Right renal pelvis (tissue), 4 donors: ENCODE data around the gene ERFL. TPM values are rescaled to one million over a fixed set of nuclear protein-coding genes. Genes with fewer than 3 reads are reported as not detected.
"Not testable (repeated sequence)": the region's sequence is repeated elsewhere in the genome, so short reads cannot be mapped to it uniquely, and the experiment has no call there.

Experiments used
- DNase-seq, 4 donors: peaks; one replicate each; pipeline ENCODE4 v3.0.0-alpha.2; 2013; ENCODE audit warnings: low read depth in 4 of 4, low spot score in 3 of 4, missing footprints in 1 of 4
- polyA plus RNA-seq, 4 donors: library from polyadenylated mRNA; unstranded; fragments of 120-200 nt; gene quantifications; one replicate each; pipeline ENCODE4 v1.2.1, GENCODE V29; 2013; ENCODE audit not compliant: insufficient read length in 4 of 4

ERFL gene
- polyA plus RNA-seq, 4 donors: 0.08 to 0.12 (median 0.12) TPM; not detected in 1

DNA sequence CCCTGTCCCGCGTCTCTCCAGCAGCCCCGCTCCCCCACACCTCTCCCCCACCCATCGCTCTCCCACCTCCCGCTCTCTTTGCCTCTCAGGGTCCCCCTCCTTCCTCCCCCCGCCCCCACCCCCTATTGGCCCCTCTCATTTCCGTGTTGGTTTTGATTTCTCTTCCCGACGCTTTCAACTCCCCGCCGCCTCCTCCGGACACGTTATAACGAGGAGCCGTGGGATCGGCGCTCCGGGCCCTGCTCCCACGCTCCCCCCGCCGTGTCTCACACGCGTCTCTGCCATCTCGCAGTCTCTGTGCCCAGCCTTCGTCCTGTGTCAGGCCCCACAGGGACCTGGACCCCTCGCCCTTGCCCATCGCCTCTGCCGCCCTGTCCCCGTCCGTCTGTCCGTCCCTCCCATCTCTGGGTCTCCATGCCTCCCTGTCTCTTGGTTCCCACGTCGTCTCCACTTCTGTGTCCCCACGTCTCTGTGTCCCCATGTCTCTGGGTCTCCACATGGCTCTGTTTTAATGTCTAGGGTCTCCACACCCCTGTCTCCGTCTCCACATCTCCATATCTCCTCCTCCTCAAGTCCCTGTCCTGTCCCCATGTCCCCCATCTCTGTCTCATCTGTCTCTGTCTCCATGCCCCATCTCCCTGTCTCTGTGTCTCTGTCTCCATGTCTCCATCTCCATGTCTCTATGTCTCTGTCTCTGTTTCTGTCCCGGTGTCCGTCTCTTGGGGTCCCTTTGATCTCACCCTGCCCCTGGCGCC is 13.1 kb downstream of the ERFL start:
- no peak for DNase-seq

GRCh38 chr19:41914424-41914834 is 13.8 kb downstream of the ERFL start:
- DNase-seq: not testable (repeated sequence)

DNA sequence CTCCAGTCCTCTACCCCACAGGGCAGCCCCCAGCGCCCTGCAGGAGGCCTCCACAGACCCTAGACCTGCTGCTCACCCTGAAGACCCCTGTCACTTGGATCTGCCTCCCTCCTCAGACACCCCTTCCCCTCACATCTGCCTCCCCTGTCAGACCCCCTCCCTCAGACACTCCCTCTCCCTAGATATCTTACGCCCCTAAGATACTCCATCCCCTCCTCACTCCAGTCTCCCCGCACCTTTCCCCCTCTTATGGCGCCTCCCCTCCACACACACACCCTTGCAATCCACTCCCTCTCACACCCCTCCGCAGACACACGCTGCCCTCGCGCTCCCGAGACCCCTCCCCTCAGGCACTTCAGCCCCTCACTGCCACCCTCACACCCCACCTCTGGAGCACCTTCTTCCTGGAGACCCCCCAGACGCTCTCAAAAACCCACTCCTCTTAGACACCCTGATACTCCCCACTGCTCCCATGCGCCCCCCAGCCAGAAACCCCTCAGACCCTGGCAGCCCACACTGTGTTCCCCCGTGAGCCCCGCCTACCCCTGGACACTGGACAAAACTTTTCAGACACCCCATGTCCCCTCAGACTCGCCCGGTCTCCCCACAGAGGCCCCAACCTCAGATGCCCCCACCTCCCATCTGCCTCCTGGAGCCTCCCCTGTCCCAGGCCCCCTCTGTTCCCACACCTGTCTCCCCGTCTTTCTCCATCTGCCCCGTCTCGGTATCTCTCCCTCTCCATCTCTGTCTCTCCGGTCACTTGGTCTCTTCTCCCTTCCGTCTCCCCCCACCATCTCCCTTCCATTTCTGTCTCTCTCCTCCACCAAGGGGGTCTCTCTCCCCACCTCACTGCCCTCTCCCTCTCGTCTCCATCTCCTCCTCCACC is 14.5 kb downstream of the ERFL start:
- no peak for DNase-seq

DNA sequence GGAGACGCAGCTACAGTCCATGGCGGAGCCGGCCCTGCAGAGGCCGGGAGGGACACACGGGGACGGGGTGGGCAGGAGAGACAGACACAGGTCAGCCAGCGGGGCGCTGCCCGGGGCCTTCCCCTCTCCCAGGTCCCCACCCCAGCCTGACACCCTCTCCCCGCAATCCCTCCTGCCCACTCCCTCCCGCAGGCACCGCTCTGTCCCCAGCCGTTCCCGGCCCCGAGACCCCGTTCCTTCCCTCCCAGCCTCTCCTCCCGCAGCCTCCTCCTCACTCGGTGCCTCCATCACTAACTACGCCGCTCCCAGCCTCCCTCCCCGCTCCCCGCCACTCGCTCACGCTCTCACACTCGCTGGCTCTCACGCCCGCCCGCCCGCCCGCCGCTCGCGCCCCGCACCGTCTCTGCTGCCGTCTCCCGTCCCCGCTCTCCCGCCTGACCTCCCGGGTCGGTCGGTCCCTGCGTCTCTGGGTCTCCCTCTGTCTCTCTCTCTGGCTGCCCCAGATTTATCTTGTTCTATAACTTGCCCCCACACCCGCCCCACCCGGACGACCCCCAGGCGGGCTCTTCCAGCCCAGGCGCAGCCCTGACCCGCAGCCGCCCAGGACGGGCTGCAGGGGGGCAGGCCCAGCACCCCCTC is 15.2 kb downstream of the ERFL start:
- DNase-seq: no peak

DNA sequence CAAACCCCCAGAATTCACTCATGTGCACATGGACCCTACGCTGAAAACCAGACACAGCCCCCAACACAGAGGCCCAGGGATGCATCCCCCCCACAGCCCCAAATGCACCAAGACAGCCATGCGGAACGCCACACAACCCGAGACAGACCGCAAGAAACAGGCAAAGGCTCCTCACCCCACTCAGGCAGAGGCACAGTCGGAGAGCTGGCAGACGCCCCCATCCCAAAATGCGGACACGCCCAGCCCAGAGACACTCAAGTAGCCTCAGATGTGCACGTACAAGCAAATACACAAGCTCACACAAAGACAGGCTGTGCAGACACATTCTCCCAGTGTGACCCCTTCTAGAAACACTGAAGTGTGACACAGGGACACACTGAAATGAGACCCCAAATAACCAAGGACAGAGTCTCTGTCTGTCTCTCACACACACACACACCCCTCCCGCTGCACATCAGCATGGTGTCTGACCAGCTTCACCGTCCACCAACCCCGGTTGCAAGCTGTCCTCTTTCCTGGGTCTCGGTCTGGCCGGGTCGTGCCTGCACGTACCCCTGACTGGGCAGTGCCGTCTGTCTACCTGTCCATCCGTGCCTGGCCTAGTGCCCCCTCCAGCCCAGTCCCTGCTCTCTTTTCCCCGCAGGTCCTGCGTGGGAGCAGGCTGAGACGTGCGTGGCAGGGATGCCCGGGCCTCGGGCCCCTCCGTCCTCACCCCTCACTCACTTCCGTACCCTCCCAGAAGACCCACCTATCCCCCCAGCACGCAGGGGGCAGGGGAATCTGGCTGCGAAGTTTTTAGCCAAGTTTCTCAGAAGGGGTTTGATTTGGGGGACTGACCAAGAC is 16.1 kb downstream of the ERFL start:
- no peak for DNase-seq

- DNase-seq: no peak
Measured at GRCh38 chr19:41910992-41911888, 17.0 kb downstream of the ERFL start.

GRCh38 chr19:41910240-41910991 is 17.8 kb downstream of the ERFL start:
- no peak for DNase-seq

- DNase-seq: no peak
Measured at GRCh38 chr19:41909706-41910105, 18.5 kb downstream of the ERFL start.

GRCh38 chr19:41908724-41909464 is 19.4 kb downstream of the ERFL start:
- DNase-seq: no peak

DNA sequence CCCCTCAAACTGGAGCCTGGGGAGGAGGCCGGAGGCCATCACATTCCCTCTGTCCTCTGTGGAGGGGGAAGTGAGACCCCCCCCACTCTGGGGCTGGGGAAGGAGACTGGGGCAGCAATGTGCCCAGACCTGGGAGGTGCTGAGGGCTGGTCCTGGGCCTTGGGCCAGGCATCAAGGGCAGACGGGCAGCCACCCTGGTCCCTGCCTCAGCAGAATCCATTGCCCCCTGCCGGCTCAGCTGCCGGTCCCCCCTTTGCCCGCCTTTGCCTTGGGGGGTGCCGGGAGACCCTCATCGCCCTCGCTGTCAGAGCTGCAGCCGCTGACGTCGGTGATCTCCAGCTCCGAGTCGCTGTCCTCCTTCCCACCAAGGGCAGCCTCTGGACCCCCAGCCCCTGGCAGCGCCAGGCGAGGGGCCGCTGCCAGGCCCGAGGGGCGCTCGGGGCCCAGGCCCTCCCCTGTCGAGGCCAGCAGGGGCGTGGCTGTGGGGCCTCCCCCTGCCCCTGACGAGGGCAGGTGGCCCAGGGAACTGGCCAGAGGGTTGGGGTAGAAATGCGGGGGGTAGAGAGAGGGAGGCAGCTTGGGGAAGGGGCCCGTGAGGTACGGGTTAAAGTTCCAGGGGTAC is 20.1 kb downstream of the ERFL start:
- no peak for DNase-seq

- DNase-seq: no peak
Measured at GRCh38 chr19:41906916-41907680, 21.2 kb downstream of the ERFL start.

DNA sequence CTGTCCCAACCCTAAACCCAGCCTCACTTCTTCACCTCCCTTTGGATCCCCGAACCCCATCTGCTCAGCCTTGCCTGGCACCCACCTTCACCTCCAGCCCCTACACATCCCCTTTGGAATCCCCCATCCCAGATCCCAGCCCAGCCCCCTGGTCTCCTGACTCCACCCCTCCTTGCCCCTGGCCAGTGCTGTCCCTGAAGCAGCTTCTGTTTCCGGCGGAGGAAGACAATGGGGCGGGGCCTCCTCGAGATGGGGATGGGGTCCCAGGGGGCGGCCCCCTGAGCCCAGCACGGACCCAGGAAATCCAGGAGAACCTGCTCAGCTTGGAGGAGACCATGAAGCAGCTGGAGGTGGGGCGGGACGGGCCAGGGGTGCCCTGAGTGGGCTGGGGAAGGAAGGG is 22.0 kb downstream of the ERFL start:
- no peak for DNase-seq

DNA sequence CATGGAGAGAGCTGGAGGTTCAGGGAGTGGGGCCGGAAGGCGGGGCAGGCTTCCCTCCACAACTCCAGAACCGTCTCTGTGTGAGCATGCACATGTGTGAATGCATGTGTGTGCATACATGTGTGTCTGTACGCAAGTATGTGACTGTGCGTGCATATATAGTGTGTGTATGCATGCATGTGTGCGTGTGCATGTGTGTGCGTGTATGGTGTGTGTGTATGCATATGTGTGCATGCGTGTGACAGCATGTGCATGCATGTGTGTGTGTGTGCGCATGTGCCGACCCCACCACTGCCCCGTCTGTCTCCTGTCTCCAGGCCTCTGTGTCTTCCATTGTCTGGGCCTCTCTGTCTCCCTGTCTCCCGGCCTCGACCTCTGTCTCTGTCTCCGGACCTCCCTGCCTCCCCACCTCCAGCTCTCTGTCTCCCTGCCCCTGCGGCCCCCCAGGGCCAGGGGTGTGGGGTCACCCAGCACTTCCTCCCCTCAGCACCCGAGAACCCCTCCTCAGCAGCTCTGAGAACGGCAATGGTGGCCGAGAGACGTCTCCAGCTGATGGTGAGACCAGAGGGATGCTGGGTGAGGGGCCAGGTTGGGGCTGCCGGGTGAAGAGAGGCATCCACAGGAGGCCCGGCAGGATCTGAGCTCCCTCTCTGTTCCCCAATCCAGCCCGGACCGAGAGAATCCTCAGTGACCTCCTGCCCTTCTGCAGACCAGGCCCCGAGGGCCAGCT is 22.8 kb downstream of the ERFL start:
- no peak for DNase-seq

DNA sequence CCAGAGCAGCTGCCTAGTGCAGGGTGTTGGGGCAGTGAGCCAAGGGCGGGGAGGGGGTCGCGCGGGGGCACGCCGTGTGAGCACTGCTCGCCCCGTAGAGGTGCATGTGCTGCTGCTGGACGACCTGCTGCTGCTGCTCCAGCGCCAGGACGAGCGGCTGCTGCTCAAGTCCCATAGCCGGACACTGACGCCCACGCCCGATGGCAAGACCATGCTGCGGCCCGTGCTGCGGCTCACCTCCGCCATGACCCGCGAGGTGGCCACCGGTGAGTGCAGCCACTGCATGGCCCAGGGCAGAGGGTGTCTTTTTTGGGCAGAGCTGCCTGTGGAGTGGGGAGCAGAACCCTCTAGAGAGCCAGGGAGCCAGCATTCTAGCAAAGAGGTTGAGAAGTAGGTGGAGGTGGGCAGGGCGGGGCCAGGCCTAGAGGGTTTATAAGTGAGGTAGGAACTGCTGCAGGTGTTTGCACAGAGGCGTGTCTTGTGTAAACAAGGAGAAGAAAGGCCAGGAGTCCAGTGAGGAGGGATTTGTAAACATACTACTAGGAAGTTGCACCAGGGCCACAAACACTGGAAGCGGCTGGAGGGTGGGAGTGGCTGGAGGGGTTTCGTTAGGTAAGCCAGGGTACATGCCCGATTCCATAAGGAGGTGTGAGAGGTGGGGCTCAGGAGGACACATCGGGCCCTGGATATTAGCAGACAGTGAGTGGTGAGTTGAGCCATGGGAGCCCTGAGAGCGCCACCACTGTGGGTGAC is 24.0 kb downstream of the ERFL start:
- no peak for DNase-seq

- DNase-seq: no peak
Measured at GRCh38 chr19:41903193-41903953, 24.9 kb downstream of the ERFL start.
